NCI-H1417 (cell line): ENCODE measurements around the gene AXDND1.

Source experiments
- DNase-seq, 3 experiments: peaks; one replicate each; lab custom pipeline; 2025; lab: John Stamatoyannopoulos, UW

AXDND1 gene

GRCh38 chr1:179575497-179576314, 209.9 kb downstream of the AXDND1 start, which contains the start of gene NPHS2:
Gene NPHS2 (minus strand): TSS chr1:179575948. CDS start chr1:179575864, 84 bp downstream.
- DNase-seq, result no peak

GRCh38 chr1:179576509-179576908, 210.7 kb downstream of the AXDND1 start:
- DNase-seq, result no peak

- no peak for DNase-seq
Measured at GRCh38 chr1:179583771-179584320, 218.1 kb downstream of the AXDND1 start.

- DNase-seq, result peak; percentile 40 to 70 (median 58)
Measured at GRCh38 chr1:179586107-179586823, 220.5 kb downstream of the AXDND1 start.

- no peak for DNase-seq
Measured at GRCh38 chr1:179587336-179587735, 221.6 kb downstream of the AXDND1 start.

- DNase-seq, result no peak
Measured at GRCh38 chr1:179588425-179589024, 222.8 kb downstream of the AXDND1 start.

- no peak for DNase-seq
Measured at GRCh38 chr1:179589509-179589908, 223.7 kb downstream of the AXDND1 start.

- DNase-seq, result no peak
Measured at GRCh38 chr1:179590671-179591070, 224.9 kb downstream of the AXDND1 start.

- DNase-seq, result no peak
Measured at GRCh38 chr1:179591253-179591591, 225.5 kb downstream of the AXDND1 start.

- peak; percentile 46 to 70 (median 68) for DNase-seq
Measured at GRCh38 chr1:179591592-179592580, 226.1 kb downstream of the AXDND1 start, which contains the start of gene TDRD5. Gene TDRD5 (plus strand): TSS chr1:179591832. CDS start chr1:179592616, 784 bp downstream.

- no peak for DNase-seq
Measured at GRCh38 chr1:179598631-179599030, 232.9 kb downstream of the AXDND1 start.

GRCh38 chr1:179599623-179600249, 234.0 kb downstream of the AXDND1 start:
- DNase-seq, result peak; percentile 25 to 73 (median 61)

- no peak for DNase-seq
Measured at GRCh38 chr1:179601093-179601492, 235.3 kb downstream of the AXDND1 start.
